CD14-positive monocyte (primary cell): Measurements from ENCODE around the gene ESPNL. TPM values are rescaled to one million over a fixed set of nuclear protein-coding genes. Genes with fewer than 3 reads are reported as not detected.

Source experiments
- DNase-seq, 3 donors: peaks; one replicate each; pipeline ENCODE4 v3.0.0-alpha.2; 2011 to 2022
- H2AFZ ChIP-seq: 2 replicates; pipeline ENCODE4 v1.6.0; 2012; ENCODE audit warnings: mild to moderate bottlenecking, low read depth, low read length, inconsistent platforms; ENCODE audit not compliant: insufficient read depth, poor library complexity, severe bottlenecking
- H3K27ac ChIP-seq, 2 donors: 1 replicate in 1 of 2; 2 replicates in 1 of 2; pipeline ENCODE4 v1.5.1; 2012 to 2013; ENCODE audit warnings: low read length in 2 of 2, control low read depth in 1 of 2, inconsistent platforms in 1 of 2, low read depth in 1 of 2, mild to moderate bottlenecking in 1 of 2
- H3K27me3 ChIP-seq, 2 donors: one replicate each; pipeline versions ENCODE4 v1.6.0 to v1.6.1; 2011 to 2013; ENCODE audit warnings: low read length in 2 of 2; ENCODE audit not compliant: control insufficient read depth in 2 of 2, insufficient read depth in 2 of 2
- H3K36me3 ChIP-seq, 2 donors: replicated peaks in 1 of 2; 1 replicate in 1 of 2; 2 replicates in 1 of 2; pipeline versions ENCODE4 v1.5.1 to v1.6.1; 2012 to 2013; ENCODE audit warnings: low read length in 2 of 2, control low read depth in 1 of 2, inconsistent platforms in 1 of 2, mild to moderate bottlenecking in 1 of 2; ENCODE audit not compliant: insufficient read depth in 2 of 2, control insufficient read depth in 1 of 2
- H3K4me1 ChIP-seq, 2 donors: 1 replicate in 1 of 2; 2 replicates in 1 of 2; pipeline versions ENCODE4 v1.5.1 to v1.6.1; 2012 to 2013; ENCODE audit warnings: low read length in 2 of 2, control low read depth in 1 of 2, inconsistent platforms in 1 of 2, mild to moderate bottlenecking in 1 of 2, moderate library complexity in 1 of 2; ENCODE audit not compliant: insufficient read depth in 2 of 2, control insufficient read depth in 1 of 2
- H3K4me2 ChIP-seq: replicated peaks from 2 replicates; pipeline ENCODE3; 2012; ENCODE audit warnings: low read length, moderate library complexity, mild to moderate bottlenecking; ENCODE audit not compliant: poor library complexity, severe bottlenecking; ENCODE audit errors: extremely low read depth
- H3K4me3 ChIP-seq, 3 experiments: fragments of 200-600 bp in 1 of 3; sonication (generic) in 1 of 3; replicated peaks in 1 of 3; 1 replicate in 2 of 3; 2 replicates in 1 of 3; pipeline ENCODE4 v1.5.1; 2011 to 2013; ENCODE audit warnings: low read length in 3 of 3, mild to moderate bottlenecking in 3 of 3, control low read depth in 2 of 3, low read depth in 2 of 3, inconsistent platforms in 1 of 3, moderate library complexity in 1 of 3
- H3K79me2 ChIP-seq: 2 replicates; pipeline ENCODE4 v1.6.0; 2012; ENCODE audit warnings: mild to moderate bottlenecking, control low read depth, inconsistent platforms, low read length, moderate library complexity; ENCODE audit not compliant: insufficient read depth
- H3K9ac ChIP-seq: 2 replicates; pipeline ENCODE4 v1.6.0; 2017; ENCODE audit warnings: low read length, mild to moderate bottlenecking; ENCODE audit not compliant: insufficient read depth, poor library complexity, severe bottlenecking
- H3K9me3 ChIP-seq, 2 donors: replicated peaks in 1 of 2; 1 replicate in 1 of 2; 2 replicates in 1 of 2; pipeline versions ENCODE4 v1.5.1 to v1.6.1; 2012 to 2013; ENCODE audit warnings: low read length in 2 of 2, control low read depth in 1 of 2; ENCODE audit not compliant: control insufficient read depth in 1 of 2, insufficient read depth in 1 of 2
- H4K20me1 ChIP-seq: 2 replicates; pipeline ENCODE4 v1.6.0; 2012; ENCODE audit warnings: mild to moderate bottlenecking, low read length, control low read depth, moderate library complexity; ENCODE audit not compliant: insufficient read depth
- H3K27ac Mint-ChIP-seq, 7 donors: one replicate each; pipeline ENCODE4 v1.8.0; 2020; ENCODE audit warnings: mild to moderate bottlenecking in 7 of 7, mixed read lengths in 7 of 7, moderate library complexity in 6 of 7, inconsistent platforms in 2 of 7
- H3K27me3 Mint-ChIP-seq, 3 donors: one replicate each; pipeline ENCODE4 v1.8.0; 2021 to 2022; ENCODE audit warnings: low read depth in 3 of 3, mild to moderate bottlenecking in 3 of 3, mixed read lengths in 3 of 3, moderate library complexity in 3 of 3, inconsistent platforms in 1 of 3
- H3K36me3 Mint-ChIP-seq, 2 donors: one replicate each; pipeline ENCODE4 v1.8.0; 2020; ENCODE audit warnings: mixed read lengths in 2 of 2, inconsistent platforms in 1 of 2, mild to moderate bottlenecking in 1 of 2
- H3K4me1 Mint-ChIP-seq: one replicate; pipeline ENCODE4 v1.8.0; 2020; ENCODE audit warnings: mild to moderate bottlenecking, mixed read lengths
- H3K4me3 Mint-ChIP-seq, 2 donors: one replicate each; pipeline ENCODE4 v1.8.0; 2020; ENCODE audit warnings: mild to moderate bottlenecking in 2 of 2, mixed read lengths in 2 of 2, moderate library complexity in 1 of 2
- H3K9me3 Mint-ChIP-seq, 7 donors: one replicate each; pipeline ENCODE4 v1.8.0; 2020 to 2022; ENCODE audit warnings: mixed read lengths in 7 of 7, mild to moderate bottlenecking in 6 of 7, moderate library complexity in 6 of 7, inconsistent platforms in 2 of 7
- CTCF ChIP-seq: fragments of 200-600 bp; IDR thresholded peaks from one replicate; pipeline ENCODE4 v1.8.0; 2022; ENCODE audit warnings: antibody characterized with exemption, mild to moderate bottlenecking
- WGBS: methylation state at CpG from one replicate; pipeline ENCODE4 v1.1.5; 2013; ENCODE audit warnings: missing lambda C conversion rate; ENCODE audit not compliant: insufficient coverage; 5-methylcytosine and 5-hydroxymethylcytosine counted together
- intact Hi-C, 2 donors: fragments of 100-400 bp; cut with micrococcal nuclease; formaldehyde crosslinking; loops; one replicate each; pipeline versions ENCODE4 v1.15.0 to v1.15.1; 2023
- polyA plus RNA-seq, 3 donors: library from polyadenylated mRNA; depleted of rRNA in 1 of 3; unstranded in 2 of 3; stranded (reverse) in 1 of 3; fragments of 300-500 nt in 2 of 3; fragments of >200 nt in 1 of 3; fragmentation: Illumina TruSeq in 2 of 3; gene quantifications; 1 replicate in 2 of 3; 2 replicates in 1 of 3; pipeline ENCODE4 v1.2.3, GENCODE V29; 2012 to 2021

The ESPNL gene
- polyA plus RNA-seq, 3 donors = not detected

GRCh38 chr2:238131761-238132462, 31.8 kb downstream of the ESPNL start:
- Histone ChIP-seq H3K79me2 (no peaks in the 10 kb centered on the region), H3K9me3 (no peaks in the 10 kb centered on the region), H4K20me1 (no peaks in the 10 kb centered on the region), H3K27ac (no peak overlapping the region), H3K4me1 (peaks cover 7 to 8% of the 10 kb centered on the region in 2 donors), H3K36me3 (no peaks in the 10 kb centered on the region), H3K9ac (no peak overlapping the region), H3K27me3 (no peaks in the 10 kb centered on the region), H3K4me3 (no peak overlapping the region), H2AFZ (no peak overlapping the region), H3K4me2 (no peak overlapping the region)
- intact Hi-C loops = no loop called here
- H3K4me1 Mint-ChIP-seq = peaks cover 17% of the 10 kb centered on the region
- TF ChIP-seq CTCF = no peak
- WGBS = 96% methylated on average over 14 of the region's 14 CpGs
- no peaks in the 10 kb centered on the region for H3K36me3 Mint-ChIP-seq
- no peak for DNase-seq
- no peak overlapping the region for H3K4me3 Mint-ChIP-seq
- no peak overlapping the region for H3K27ac Mint-ChIP-seq
- H3K9me3 Mint-ChIP-seq = no peaks in the 10 kb centered on the region
- peaks cover 0 to 6% (median 2%) of the 10 kb centered on the region in 3 donors for H3K27me3 Mint-ChIP-seq

- Histone ChIP-seq H4K20me1 (no peaks in the 10 kb centered on the region), H3K4me2 (no peak overlapping the region), H3K27ac (no peak overlapping the region), H3K79me2 (no peaks in the 10 kb centered on the region), H3K9ac (no peak overlapping the region), H3K36me3 (no peaks in the 10 kb centered on the region), H3K27me3 (no peaks in the 10 kb centered on the region), H3K4me3 (no peak overlapping the region), H2AFZ (no peak overlapping the region), H3K4me1 (peaks cover 13 to 15% of the 10 kb centered on the region in 2 donors), H3K9me3 (no peaks in the 10 kb centered on the region)
- no peaks in the 10 kb centered on the region for H3K36me3 Mint-ChIP-seq
- WGBS = 94% methylated on average over 18 of the region's 23 CpGs
- no peak overlapping the region for H3K4me3 Mint-ChIP-seq
- intact Hi-C loops = no loop called here
- DNase-seq = no peak
- no peak for TF ChIP-seq CTCF
- H3K4me1 Mint-ChIP-seq = peaks cover 23% of the 10 kb centered on the region
- H3K9me3 Mint-ChIP-seq = no peaks in the 10 kb centered on the region
- H3K27ac Mint-ChIP-seq = peak overlapping the region in 2 of 7 donors; percentile 14 to 53
- peaks cover 0 to 5% (median 2%) of the 10 kb centered on the region in 3 donors for H3K27me3 Mint-ChIP-seq
These were observed 32.6 kb downstream of the ESPNL start for GRCh38 chr2:238132463-238133450.
